GM12873 (cell line): ENCODE measurements around the gene ATP8A2.

ENCODE experiments used
- TF ChIP-seq, protein P1 (sequence below): IDR thresholded peaks from 2 replicates; pipeline ENCODE4 v1.5.1; 2012; ENCODE audit warnings: low read depth, mild to moderate bottlenecking, moderate library complexity, low read length, control low read depth; ENCODE audit not compliant: insufficient read depth; ENCODE audit errors: missing control alignments

ATP8A2 gene

DNA sequence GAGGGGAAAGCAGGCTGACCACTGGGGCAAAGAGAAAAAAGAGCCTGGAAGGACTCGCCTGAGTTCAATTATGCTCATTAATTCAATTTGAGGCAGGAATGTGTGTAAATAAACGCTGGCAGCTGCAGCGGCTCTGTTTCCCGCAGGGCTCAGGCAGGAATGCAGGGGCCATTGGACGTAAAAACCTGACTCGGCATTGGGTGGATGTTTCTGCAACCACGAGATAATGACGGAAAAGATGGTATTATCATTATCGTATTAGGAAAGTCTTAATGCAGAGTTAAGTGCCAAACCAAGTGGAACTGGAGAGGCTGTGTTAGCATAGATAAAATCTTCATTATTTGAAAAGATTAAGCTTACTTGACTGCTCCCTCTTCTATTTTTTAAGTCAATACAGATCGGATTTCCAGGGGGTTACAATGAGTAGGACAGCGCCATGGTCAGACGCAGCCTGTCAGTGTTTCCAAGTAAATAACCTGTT lies 510.2 kb downstream of the ATP8A2 start:
- TF ChIP-seq, protein P1, sequence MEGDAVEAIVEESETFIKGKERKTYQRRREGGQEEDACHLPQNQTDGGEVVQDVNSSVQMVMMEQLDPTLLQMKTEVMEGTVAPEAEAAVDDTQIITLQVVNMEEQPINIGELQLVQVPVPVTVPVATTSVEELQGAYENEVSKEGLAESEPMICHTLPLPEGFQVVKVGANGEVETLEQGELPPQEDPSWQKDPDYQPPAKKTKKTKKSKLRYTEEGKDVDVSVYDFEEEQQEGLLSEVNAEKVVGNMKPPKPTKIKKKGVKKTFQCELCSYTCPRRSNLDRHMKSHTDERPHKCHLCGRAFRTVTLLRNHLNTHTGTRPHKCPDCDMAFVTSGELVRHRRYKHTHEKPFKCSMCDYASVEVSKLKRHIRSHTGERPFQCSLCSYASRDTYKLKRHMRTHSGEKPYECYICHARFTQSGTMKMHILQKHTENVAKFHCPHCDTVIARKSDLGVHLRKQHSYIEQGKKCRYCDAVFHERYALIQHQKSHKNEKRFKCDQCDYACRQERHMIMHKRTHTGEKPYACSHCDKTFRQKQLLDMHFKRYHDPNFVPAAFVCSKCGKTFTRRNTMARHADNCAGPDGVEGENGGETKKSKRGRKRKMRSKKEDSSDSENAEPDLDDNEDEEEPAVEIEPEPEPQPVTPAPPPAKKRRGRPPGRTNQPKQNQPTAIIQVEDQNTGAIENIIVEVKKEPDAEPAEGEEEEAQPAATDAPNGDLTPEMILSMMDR = no peak

DNA sequence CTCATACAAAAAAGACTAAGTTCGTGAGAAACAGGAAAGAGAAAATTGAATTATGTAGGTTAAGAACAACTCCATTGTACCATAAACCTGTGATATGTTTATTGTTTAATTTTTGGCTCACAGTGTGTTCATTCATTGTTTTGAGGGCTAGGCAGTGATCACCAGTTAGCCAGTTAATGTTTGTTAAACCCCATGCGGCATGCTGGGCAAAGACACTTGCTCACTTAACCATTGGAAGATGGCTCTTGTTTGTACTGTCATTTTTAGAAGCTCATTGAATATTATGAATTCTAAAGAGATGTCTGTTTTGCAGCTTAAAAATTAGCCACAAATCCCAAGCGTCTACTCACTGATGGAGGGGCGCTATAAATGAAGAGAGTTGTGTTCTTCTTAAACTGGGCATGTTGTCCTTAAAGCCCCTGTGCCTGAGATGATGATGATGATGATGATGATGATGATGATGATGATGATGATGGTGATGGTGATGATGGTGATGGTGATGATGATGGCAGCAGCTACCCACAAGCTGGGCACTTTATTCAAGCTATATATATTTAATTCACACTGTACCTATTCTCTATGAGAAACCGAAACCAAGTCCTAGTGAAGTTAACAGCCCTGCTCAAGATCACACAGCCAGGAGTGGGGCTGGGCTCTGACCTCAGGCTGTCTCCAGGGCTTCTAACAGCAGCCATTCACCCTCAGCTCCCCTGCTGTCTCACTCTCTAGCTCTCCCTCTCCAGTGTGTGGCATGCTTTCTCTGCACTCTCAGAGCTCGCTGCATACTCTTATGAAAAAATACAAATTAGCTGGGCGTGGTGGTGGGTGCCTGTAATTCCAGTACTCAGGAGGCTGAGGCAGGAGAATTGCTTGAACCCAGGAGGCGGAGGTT lies 510.9 kb downstream of the ATP8A2 start:
- TF ChIP-seq, protein P1 = no peak

DNA sequence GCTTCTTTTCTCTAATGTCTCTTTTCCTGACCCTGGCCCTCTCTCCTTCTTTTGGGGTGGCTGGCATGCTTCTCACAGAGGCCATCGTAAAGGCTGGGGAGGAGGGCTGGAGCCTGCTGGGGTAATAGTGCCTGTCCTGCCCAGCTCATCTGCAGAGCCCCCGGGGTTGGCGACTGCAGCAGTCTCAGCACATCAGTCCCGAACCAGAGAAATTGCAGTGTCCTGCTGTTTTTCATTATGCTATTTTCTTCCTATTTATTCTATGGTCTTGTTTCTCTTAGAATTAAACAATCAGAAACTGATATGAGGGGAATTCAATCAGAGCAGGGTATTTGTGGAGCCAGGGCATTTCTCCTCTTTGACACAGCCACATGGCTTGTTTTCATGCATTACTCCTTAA lies 513.6 kb downstream of the ATP8A2 start:
- TF ChIP-seq, protein P1 = no peak

DNA sequence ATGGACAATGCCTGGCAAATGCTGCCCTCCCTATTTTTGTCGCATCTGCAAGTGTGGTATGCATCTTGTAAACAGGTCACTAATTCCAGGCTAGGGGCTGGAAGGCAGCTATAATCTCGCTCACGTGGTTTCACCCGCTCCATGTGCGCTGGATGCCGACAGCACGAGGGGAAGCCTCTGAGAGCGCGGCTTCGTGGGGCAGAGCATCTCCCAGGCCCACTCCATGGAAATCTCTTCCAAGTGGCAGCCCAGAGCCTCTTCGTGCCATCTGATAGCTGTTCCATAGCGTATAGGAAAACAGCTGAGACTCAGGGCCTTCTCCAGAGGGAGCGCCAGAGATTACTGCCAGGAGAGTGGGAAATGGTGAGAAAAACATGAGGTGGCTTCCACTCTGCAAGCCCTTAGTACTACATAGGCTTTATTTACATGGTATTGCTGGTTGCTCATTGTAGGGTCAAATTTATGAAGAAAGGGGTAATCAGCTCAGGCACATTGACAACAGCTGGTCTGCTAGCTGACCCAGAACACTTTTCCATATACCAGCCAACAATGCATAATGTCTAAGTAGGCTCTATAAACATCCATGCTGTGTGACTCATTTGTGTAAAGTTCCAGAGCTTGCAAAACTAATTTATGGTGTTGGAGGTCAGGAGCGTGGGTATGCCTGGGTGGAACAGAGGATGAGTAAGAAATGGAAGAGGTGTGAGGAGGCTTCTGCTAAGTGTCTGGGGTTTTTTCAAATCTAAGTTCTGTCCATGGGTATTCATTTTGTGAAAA lies 514.9 kb downstream of the ATP8A2 start:
- TF ChIP-seq, protein P1 = no peak

DNA sequence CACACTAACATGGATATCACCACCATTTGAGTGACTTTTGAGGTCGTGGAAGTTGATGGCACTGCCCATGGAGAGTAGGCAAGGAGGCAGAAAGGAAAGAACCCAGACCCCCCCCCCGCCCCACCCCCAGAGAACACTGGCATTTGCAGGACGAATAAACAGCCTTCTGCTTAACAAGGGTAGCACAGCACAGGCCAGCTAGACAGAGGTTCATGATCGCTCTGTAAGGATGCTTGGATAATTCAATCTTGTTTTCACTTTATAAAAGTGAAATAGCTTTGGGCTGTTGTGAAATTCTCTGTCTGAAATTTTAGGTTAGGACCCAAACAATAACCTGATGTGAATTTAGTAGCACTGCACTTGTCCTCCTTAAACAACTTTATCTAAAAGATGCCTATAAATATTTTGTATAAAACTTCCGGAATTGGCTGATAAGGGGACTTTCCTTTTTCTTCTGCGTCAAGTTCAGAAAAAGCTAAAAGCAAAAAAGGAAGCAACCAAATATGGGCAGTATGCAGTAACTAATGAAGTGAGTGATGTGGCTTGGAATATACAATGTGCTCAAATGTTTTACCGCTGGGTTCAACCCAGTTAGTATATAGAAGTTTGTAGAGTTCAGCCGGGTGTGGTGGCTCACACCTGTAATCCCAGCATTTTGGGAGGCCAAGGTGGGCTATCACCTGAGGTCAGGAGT lies 516.3 kb downstream of the ATP8A2 start:
- TF ChIP-seq, protein P1 = no peak

DNA sequence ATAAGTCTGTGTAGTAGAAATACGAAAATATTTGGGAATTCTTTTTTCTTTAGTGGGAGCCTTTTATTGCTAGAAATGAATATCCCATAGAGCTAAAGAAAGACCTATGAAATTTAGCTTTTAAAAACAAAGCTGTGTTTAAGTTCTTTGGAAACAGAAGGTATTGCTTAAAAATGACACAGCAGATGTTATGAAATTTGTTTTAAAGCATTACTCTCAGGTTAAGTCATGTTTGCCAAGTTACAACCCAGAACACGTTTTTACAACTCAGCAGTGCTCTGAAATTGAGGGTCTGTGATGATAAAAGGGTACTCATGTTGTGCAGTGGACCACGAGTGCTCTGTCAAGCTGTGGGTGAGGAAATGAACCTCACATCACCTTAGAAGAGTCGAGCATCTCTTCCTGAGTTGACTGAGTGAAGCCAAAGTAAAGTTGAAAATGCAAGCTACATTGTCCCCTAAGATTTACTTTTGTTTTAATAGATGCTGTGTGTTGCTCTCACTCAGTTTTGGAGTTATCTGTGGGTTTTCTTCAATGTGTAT lies 519.0 kb downstream of the ATP8A2 start:
- TF ChIP-seq, protein P1 = no peak

DNA sequence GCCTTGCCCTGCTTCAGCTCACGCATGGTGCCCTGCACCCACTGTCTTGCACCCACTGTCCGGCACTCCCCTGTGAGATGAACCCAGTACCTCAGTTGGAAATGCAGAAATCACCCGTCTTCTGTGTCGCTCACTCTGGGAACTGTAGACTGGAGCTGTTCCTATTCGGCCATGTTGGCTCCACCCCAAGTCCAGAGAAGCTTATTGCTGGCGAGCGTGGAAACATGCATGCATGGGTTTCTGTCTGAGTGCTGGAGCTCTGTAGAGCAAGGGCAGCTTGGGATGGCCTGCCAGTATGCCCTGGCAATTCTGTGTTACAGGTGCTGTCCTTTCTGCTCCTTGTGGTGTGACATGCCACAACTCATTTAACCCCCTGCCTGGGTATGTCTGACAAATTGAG lies 527.2 kb downstream of the ATP8A2 start:
- TF ChIP-seq, protein P1 = no peak
